Fibroblast of lung (primary cell): ENCODE results near the gene TMED4. TPM values are rescaled to one million over a fixed set of nuclear protein-coding genes. Genes with fewer than 3 reads are reported as not detected.
A peak's percentile ranks its signal among the peaks of the same experiment; 100 is the strongest.
"Not testable (repeated sequence)": the region's sequence is repeated elsewhere in the genome, so short reads cannot be mapped to it uniquely, and the experiment has no call there.

Experiments
- DNase-seq, 2 donors: peaks; one replicate each; pipeline versions ENCODE4 v3.0.0 to v3.0.0-alpha.2; 2010; ENCODE audit warnings: low read depth in 2 of 2
- H2AFZ ChIP-seq: 2 replicates; pipeline ENCODE4 v1.5.1; 2012; ENCODE audit warnings: low read length, control low read depth, inconsistent platforms
- H3K27ac ChIP-seq: 2 replicates; pipeline ENCODE4 v1.5.1; 2011; ENCODE audit warnings: low read length, control low read depth; ENCODE audit not compliant: insufficient read depth
- H3K27me3 ChIP-seq: 2 replicates; pipeline ENCODE4 v1.5.1; 2011; ENCODE audit warnings: mild to moderate bottlenecking, low read length; ENCODE audit not compliant: control insufficient read depth, insufficient read depth
- H3K36me3 ChIP-seq: 2 replicates; pipeline ENCODE4 v1.5.1; 2011; ENCODE audit warnings: low read length; ENCODE audit not compliant: control insufficient read depth, insufficient read depth
- H3K4me1 ChIP-seq: 2 replicates; pipeline ENCODE4 v1.5.1; 2011; ENCODE audit warnings: low read length; ENCODE audit not compliant: control insufficient read depth, insufficient read depth; ENCODE audit errors: extremely low read depth
- H3K4me2 ChIP-seq: 2 replicates; pipeline ENCODE4 v1.5.1; 2011; ENCODE audit warnings: low read length, control low read depth; ENCODE audit not compliant: insufficient read depth; ENCODE audit errors: extremely low read depth
- H3K4me3 ChIP-seq, 4 experiments: fragments of 200-600 bp in 1 of 4; sonication (generic) in 1 of 4; replicated peaks in 1 of 4; 2 replicates each; pipeline ENCODE4 v1.5.1; 2011 to 2016; ENCODE audit warnings: low read length in 4 of 4, low read depth in 3 of 4, mild to moderate bottlenecking in 3 of 4, control low read depth in 2 of 4, inconsistent platforms in 1 of 4, mixed read lengths in 1 of 4; ENCODE audit not compliant: insufficient read depth in 1 of 4; ENCODE audit errors: control extremely low read depth in 1 of 4
- H3K79me2 ChIP-seq: 2 replicates; pipeline ENCODE4 v1.5.1; 2012; ENCODE audit warnings: mild to moderate bottlenecking, low read length, inconsistent platforms; ENCODE audit not compliant: control insufficient read depth, insufficient read depth
- H3K9ac ChIP-seq: 2 replicates; pipeline ENCODE4 v1.5.1; 2011; ENCODE audit warnings: mild to moderate bottlenecking, low read length, control low read depth; ENCODE audit not compliant: insufficient read depth
- H3K9me3 ChIP-seq: 2 replicates; pipeline ENCODE4 v1.5.1; 2012; ENCODE audit warnings: low read depth, low read length; ENCODE audit not compliant: control insufficient read depth, insufficient read depth
- H4K20me1 ChIP-seq: 2 replicates; pipeline ENCODE4 v1.5.1; 2011; ENCODE audit warnings: low read length; ENCODE audit not compliant: control insufficient read depth, insufficient read depth; ENCODE audit errors: extremely low read depth
- EZH2 ChIP-seq: IDR thresholded peaks from 2 replicates; pipeline ENCODE4 v1.5.1; 2012; ENCODE audit warnings: low read length, control low read depth, mild to moderate bottlenecking; ENCODE audit errors: missing control alignments
- polyA plus RNA-seq, 2 donors: library from polyadenylated mRNA; depleted of rRNA in 1 of 2; stranded (reverse) in 1 of 2; unstranded in 1 of 2; fragments of >200 nt; gene quantifications; 2 replicates each; pipeline ENCODE4 v1.2.1, GENCODE V29; 2011 to 2012; ENCODE audit warnings: missing spikeins in 1 of 2
- total RNA-seq: library from RNA; depleted of rRNA; stranded (reverse); fragments of >200 nt; gene quantifications from 2 replicates; pipeline ENCODE4 v1.2.1, GENCODE V29; 2014
- TF ChIP-seq, protein P1 (sequence below), 2 donors: IDR thresholded peaks in 1 of 2; conservative IDR thresholded peaks in 1 of 2; 1 replicate in 1 of 2; 2 replicates in 1 of 2; pipeline ENCODE4 v1.5.1; 2011 to 2012; ENCODE audit warnings: low read length in 2 of 2, control low read depth in 1 of 2, inconsistent platforms in 1 of 2, low read depth in 1 of 2, mild to moderate bottlenecking in 1 of 2

TMED4 gene
- total and polyA plus RNA-seq, 2 donors (not counting 1 experiment from before 2014, with no cell fraction given) = 74.5 to 101 TPM

DNA sequence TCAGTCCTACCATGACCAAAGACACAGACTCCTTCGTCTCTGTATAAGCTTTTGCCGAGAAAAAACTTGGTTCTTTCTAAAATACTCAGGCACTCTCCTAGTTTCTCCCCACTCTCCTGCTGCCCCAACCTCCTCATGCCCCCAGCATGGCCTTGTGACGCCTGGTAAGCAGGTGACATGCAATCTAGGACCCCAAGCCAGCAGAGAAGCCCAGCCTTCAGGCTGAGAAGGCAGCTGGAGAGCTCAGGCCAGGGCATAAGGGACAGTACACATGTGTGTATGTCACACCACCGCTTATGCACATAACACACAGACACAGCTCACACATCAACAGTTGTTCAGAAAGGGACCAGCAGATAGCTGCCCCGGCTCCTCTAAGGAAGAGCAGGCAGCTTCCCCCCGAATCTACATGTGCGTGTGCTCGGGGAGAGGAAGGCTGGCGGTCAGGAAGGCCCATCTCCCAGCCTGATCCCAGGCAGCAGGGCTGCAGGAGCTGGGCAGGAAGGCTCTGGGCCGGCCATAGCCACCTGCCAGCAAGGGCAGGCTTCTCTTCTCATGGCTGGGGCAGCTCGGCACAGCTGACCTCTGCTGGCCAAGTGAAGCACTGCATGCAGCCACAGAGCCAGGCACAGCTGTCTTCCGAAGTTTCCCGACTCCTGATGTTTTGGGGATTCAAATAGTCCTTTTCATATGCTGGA, 16.8 kb downstream of the TMED4 start:
- Histone ChIP-seq H3K27me3 (no peaks in the 10 kb centered on the region), H3K9me3 (no peaks in the 10 kb centered on the region), H3K79me2 (no peaks in the 10 kb centered on the region), H3K9ac (no peak overlapping the region), H2AFZ (no peak overlapping the region), H3K4me2 (no peak overlapping the region), H3K4me3 (no peak overlapping the region), H4K20me1 (no peaks in the 10 kb centered on the region), H3K36me3 (peaks cover 37% of the 10 kb centered on the region), H3K27ac (no peak overlapping the region), H3K4me1 (no peaks in the 10 kb centered on the region)
- TF ChIP-seq, protein P1, sequence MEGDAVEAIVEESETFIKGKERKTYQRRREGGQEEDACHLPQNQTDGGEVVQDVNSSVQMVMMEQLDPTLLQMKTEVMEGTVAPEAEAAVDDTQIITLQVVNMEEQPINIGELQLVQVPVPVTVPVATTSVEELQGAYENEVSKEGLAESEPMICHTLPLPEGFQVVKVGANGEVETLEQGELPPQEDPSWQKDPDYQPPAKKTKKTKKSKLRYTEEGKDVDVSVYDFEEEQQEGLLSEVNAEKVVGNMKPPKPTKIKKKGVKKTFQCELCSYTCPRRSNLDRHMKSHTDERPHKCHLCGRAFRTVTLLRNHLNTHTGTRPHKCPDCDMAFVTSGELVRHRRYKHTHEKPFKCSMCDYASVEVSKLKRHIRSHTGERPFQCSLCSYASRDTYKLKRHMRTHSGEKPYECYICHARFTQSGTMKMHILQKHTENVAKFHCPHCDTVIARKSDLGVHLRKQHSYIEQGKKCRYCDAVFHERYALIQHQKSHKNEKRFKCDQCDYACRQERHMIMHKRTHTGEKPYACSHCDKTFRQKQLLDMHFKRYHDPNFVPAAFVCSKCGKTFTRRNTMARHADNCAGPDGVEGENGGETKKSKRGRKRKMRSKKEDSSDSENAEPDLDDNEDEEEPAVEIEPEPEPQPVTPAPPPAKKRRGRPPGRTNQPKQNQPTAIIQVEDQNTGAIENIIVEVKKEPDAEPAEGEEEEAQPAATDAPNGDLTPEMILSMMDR (conservative IDR thresholded peaks at IDR 0.05 in 1 of 2, IDR thresholded peaks at IDR 0.05 in 1 of 2; ENCODE audit: low read depth in 1 of 2, low read length in 2 of 2) = peak; percentile 92 to 98
- TF ChIP-seq EZH2 = no peak
- peak; percentile 32 to 56 for DNase-seq

DNA sequence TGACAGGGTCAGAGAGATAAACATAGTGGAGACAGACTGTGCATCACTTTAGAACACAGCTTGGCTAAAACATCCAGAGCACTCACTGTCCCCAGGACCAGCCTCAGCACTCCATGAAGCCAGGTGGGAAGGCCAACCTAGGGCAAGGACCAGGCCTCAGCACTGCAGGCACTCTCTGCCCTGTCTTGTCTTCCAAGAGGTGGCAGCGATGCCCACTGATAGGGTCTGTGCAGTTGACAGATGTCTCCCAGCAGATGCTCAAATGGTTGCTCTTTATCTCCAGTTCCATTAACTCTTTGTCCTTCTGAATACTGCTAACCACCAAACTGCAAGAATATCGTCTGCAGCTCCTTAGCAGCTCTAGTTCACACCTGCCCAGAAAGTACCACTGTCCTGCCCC, 17.4 kb downstream of the TMED4 start:
- no peak overlapping the region for H3K9ac ChIP-seq
- no peaks in the 10 kb centered on the region for H3K79me2 ChIP-seq

DNA sequence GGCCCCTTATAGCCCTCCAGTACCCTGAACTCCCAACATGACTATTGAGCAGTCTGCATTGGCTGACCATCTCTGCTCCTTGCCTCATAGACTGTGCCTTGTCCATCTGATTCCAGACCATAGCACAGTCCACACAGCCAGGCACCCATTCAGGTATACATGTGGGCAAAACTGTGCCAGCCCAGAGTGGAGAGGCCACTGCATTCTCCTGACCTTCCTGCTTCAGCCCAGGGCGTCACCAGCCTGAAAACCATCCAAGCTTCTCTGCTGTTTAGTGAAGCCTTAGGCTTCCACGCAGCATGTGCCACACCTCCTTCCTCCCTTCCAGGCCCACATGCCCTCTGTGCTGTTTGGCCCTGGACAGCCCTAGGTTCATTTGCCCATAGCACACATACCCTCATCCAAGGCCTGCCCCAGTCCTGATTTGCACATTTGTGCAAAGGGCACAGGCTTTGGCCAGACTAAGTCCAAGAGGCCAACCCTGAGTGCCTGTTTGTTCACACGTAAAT, 18.8 kb downstream of the TMED4 start:
- H3K79me2 ChIP-seq = no peaks in the 10 kb centered on the region
- no peaks in the 10 kb centered on the region for H3K9me3 ChIP-seq
- no peak overlapping the region for H3K27ac ChIP-seq
- H3K4me3 ChIP-seq = no peak overlapping the region
- peaks cover 19% of the 10 kb centered on the region for H3K36me3 ChIP-seq
- H3K4me2 ChIP-seq = no peak overlapping the region
- no peaks in the 10 kb centered on the region for H3K27me3 ChIP-seq
- no peak for TF ChIP-seq EZH2
- TF ChIP-seq, protein P1 (conservative IDR thresholded peaks at IDR 0.05 in 1 of 2, IDR thresholded peaks at IDR 0.05 in 1 of 2; ENCODE audit: low read depth in 1 of 2, low read length in 2 of 2) = no peak
- H4K20me1 ChIP-seq = no peaks in the 10 kb centered on the region
- no peak overlapping the region for H2AFZ ChIP-seq
- H3K4me1 ChIP-seq = no peaks in the 10 kb centered on the region
- no peak overlapping the region for H3K9ac ChIP-seq
- DNase-seq = no peak

More for the DNA sequence above, 17.4 kb downstream of the TMED4 start:
- Histone ChIP-seq H2AFZ (no peak overlapping the region), H3K9me3 (no peaks in the 10 kb centered on the region), H3K4me1 (no peaks in the 10 kb centered on the region), H3K36me3 (peaks cover 32% of the 10 kb centered on the region), H3K4me3 (no peak overlapping the region), H3K4me2 (no peak overlapping the region), H3K27ac (no peak overlapping the region), H4K20me1 (no peaks in the 10 kb centered on the region), H3K27me3 (no peaks in the 10 kb centered on the region)
- TF ChIP-seq, protein P1 (conservative IDR thresholded peaks at IDR 0.05 in 1 of 2, IDR thresholded peaks at IDR 0.05 in 1 of 2; ENCODE audit: low read depth in 1 of 2, low read length in 2 of 2) = no peak
- TF ChIP-seq EZH2 = no peak
- DNase-seq = no peak

DNA sequence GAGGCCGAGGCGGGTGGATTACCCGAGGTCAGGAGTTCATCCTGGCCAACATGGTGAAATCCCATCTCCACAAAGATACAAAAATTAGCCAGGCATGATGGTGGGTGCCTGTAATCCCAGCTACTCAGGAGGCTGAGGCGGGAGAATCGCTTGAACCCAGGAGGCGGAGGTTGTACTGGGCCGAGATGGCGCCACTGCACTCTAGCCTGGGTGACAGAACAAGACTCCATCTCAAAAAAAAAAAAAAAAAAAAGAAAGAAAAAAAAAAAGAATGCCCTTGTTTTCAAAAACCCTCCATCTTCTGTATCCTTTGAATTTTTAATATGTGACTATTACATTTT, 19.4 kb downstream of the TMED4 start:
- not testable (repeated sequence) for H3K27me3 ChIP-seq, H2AFZ ChIP-seq, H3K4me3 ChIP-seq, H3K4me2 ChIP-seq, DNase-seq, H3K9me3 ChIP-seq, H3K27ac ChIP-seq, H3K79me2 ChIP-seq, H3K4me1 ChIP-seq, H3K9ac ChIP-seq, H4K20me1 ChIP-seq
- H3K36me3 ChIP-seq = peaks cover 18% of the 10 kb centered on the region
